ENCODE results near the gene GNA15.
A peak's percentile ranks its signal among the peaks of the same experiment; 100 is the strongest.

GNA15 gene

GRCh38 chr19:3121396-3121795 lies 14.4 kb upstream of the GNA15 start:
- no peak for TF ChIP-seq CTCF (IDR thresholded peaks at IDR 0.05)
- Mint-ChIP-seq H3K36me3 (ENCODE audit: low read depth) (no peaks in the 10 kb centered on the region), H3K4me1 (no peaks in the 10 kb centered on the region), H3K27ac (peak overlapping the region; percentile 90), H3K4me3 (no peak overlapping the region), H3K27me3 (ENCODE audit: low read depth, poor library complexity) (no peaks in the 10 kb centered on the region), H3K9me3 (no peaks in the 10 kb centered on the region)
- DNase-seq: no peak

GRCh38 chr19:3121821-3122511 lies 13.9 kb upstream of the GNA15 start:
- DNase-seq: no peak
- peak overlapping the region; percentile 90 for H3K27ac Mint-ChIP-seq
- no peak for TF ChIP-seq CTCF (IDR thresholded peaks at IDR 0.05)
- H3K27me3 Mint-ChIP-seq (ENCODE audit: low read depth, poor library complexity): no peaks in the 10 kb centered on the region
- H3K4me3 Mint-ChIP-seq: no peak overlapping the region
- no peaks in the 10 kb centered on the region for H3K36me3 Mint-ChIP-seq (ENCODE audit: low read depth)
- no peaks in the 10 kb centered on the region for H3K9me3 Mint-ChIP-seq
- no peaks in the 10 kb centered on the region for H3K4me1 Mint-ChIP-seq

GRCh38 chr19:3122512-3122870 lies 13.3 kb upstream of the GNA15 start:
- DNase-seq: no peak
- Mint-ChIP-seq H3K4me3 (no peak overlapping the region), H3K9me3 (no peaks in the 10 kb centered on the region), H3K27me3 (ENCODE audit: low read depth, poor library complexity) (no peaks in the 10 kb centered on the region), H3K27ac (no peak overlapping the region), H3K4me1 (no peaks in the 10 kb centered on the region), H3K36me3 (ENCODE audit: low read depth) (no peaks in the 10 kb centered on the region)
- TF ChIP-seq CTCF (IDR thresholded peaks at IDR 0.05): no peak

GRCh38 chr19:3123088-3123721 lies 12.6 kb upstream of the GNA15 start:
- no peak overlapping the region for H3K27ac Mint-ChIP-seq
- no peaks in the 10 kb centered on the region for H3K9me3 Mint-ChIP-seq
- TF ChIP-seq CTCF (IDR thresholded peaks at IDR 0.05): no peak
- H3K4me1 Mint-ChIP-seq: no peaks in the 10 kb centered on the region
- no peaks in the 10 kb centered on the region for H3K36me3 Mint-ChIP-seq (ENCODE audit: low read depth)
- no peak overlapping the region for H3K4me3 Mint-ChIP-seq
- H3K27me3 Mint-ChIP-seq (ENCODE audit: low read depth, poor library complexity): peaks cover 7% of the 10 kb centered on the region
- DNase-seq: no peak

GRCh38 chr19:3123956-3124355 lies 11.9 kb upstream of the GNA15 start:
- TF ChIP-seq CTCF (IDR thresholded peaks at IDR 0.05): no peak
- H3K36me3 Mint-ChIP-seq (ENCODE audit: low read depth): no peaks in the 10 kb centered on the region
- H3K9me3 Mint-ChIP-seq: peaks cover 1% of the 10 kb centered on the region
- no peak overlapping the region for H3K27ac Mint-ChIP-seq
- no peak for DNase-seq
- peaks cover 15% of the 10 kb centered on the region for H3K27me3 Mint-ChIP-seq (ENCODE audit: low read depth, poor library complexity)
- no peak overlapping the region for H3K4me3 Mint-ChIP-seq
- H3K4me1 Mint-ChIP-seq: no peaks in the 10 kb centered on the region

GRCh38 chr19:3124630-3125029 lies 11.2 kb upstream of the GNA15 start:
- no peak overlapping the region for H3K27ac Mint-ChIP-seq
- no peaks in the 10 kb centered on the region for H3K4me1 Mint-ChIP-seq
- peaks cover 4% of the 10 kb centered on the region for H3K9me3 Mint-ChIP-seq
- TF ChIP-seq CTCF (IDR thresholded peaks at IDR 0.05): no peak
- no peaks in the 10 kb centered on the region for H3K36me3 Mint-ChIP-seq (ENCODE audit: low read depth)
- H3K4me3 Mint-ChIP-seq: no peak overlapping the region
- no peak for DNase-seq
- H3K27me3 Mint-ChIP-seq (ENCODE audit: low read depth, poor library complexity): peaks cover 16% of the 10 kb centered on the region

Measured in nephron progenitor cell (in vitro differentiated cells).